ENCODE results near the gene CAPN12.

DNA sequence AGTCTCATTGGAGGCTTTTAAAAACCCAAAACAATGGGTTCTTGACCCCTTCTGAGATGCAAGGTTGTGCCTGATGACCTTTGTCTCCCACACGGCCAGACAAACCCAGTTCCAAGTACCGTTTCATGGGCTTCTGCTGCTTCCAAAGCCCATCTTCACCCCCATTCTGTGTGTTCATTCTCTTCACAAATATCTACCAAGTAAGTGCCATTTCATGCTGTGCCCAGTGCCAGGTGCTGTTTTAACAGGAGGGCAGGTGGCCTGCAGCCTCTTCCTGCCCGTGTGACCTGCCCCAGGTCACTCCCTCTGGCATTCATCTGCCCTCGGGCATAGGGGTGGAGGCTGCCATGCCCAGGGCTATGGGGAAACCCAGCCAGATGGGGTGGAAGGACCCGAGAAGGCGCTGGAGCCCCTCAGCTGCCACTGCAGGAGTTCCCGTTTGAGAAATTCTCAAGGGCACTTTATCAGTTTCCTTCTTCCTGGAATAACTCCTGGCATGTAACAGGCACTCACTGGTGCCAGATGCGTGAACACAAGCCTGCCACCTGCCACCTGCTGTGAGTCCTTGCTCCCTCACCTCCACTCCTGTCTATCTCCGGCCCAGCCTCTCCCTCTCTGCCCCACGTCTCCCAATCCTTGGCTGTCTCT lies 12.5 kb downstream of the CAPN12 start:
- TF ChIP-seq, protein P1, sequence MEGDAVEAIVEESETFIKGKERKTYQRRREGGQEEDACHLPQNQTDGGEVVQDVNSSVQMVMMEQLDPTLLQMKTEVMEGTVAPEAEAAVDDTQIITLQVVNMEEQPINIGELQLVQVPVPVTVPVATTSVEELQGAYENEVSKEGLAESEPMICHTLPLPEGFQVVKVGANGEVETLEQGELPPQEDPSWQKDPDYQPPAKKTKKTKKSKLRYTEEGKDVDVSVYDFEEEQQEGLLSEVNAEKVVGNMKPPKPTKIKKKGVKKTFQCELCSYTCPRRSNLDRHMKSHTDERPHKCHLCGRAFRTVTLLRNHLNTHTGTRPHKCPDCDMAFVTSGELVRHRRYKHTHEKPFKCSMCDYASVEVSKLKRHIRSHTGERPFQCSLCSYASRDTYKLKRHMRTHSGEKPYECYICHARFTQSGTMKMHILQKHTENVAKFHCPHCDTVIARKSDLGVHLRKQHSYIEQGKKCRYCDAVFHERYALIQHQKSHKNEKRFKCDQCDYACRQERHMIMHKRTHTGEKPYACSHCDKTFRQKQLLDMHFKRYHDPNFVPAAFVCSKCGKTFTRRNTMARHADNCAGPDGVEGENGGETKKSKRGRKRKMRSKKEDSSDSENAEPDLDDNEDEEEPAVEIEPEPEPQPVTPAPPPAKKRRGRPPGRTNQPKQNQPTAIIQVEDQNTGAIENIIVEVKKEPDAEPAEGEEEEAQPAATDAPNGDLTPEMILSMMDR (optimal IDR thresholded peaks at IDR 0.05 in 1 of 3, IDR thresholded peaks at IDR 0.05 in 1 of 3, conservative IDR thresholded peaks at IDR 0.05 in 1 of 3; ENCODE audit: extremely low read depth in 1 of 3, insufficient read depth in 2 of 3, low read length in 3 of 3), result no peak
- TF ChIP-seq EZH2 (IDR thresholded peaks at IDR 0.05; ENCODE audit: low read length), result no peak
